Measurements from ENCODE around the gene EIF4G2. TPM values are rescaled to one million over a fixed set of nuclear protein-coding genes. Genes with fewer than 3 reads are reported as not detected.

Gene EIF4G2
- polyA plus RNA-seq, 1 donor from 2014 or later: 530 TPM

GRCh38 chr11:10797001-10797400 lies 11.7 kb downstream of the EIF4G2 start:
- Mint-ChIP-seq H3K36me3 (peaks cover 5% of the 10 kb centered on the region), H3K4me1 (peaks cover 10 to 25% (median 21%) of the 10 kb centered on the region in 3 donors), H3K27ac (peak overlapping the region in 1 of 3 donors; percentile 15), H3K27me3 (no peaks in the 10 kb centered on the region), H3K9me3 (no peaks in the 10 kb centered on the region), H3K4me3 (no peak overlapping the region)

GRCh38 chr11:10796191-10796590 lies 12.5 kb downstream of the EIF4G2 start:
- Mint-ChIP-seq H3K27ac (no peak overlapping the region), H3K36me3 (peaks cover 5% of the 10 kb centered on the region), H3K27me3 (no peaks in the 10 kb centered on the region), H3K9me3 (no peaks in the 10 kb centered on the region), H3K4me1 (peaks cover 10 to 20% (median 15%) of the 10 kb centered on the region in 3 donors), H3K4me3 (no peak overlapping the region)

GRCh38 chr11:10793470-10794255 lies 15.1 kb downstream of the EIF4G2 start:
- Mint-ChIP-seq H3K27ac (no peak overlapping the region), H3K4me3 (peak overlapping the region in 1 of 4 donors; percentile 7), H3K9me3 (no peaks in the 10 kb centered on the region), H3K4me1 (peaks cover 10 to 13% (median 11%) of the 10 kb centered on the region in 3 donors), H3K36me3 (peaks cover 3% of the 10 kb centered on the region), H3K27me3 (no peaks in the 10 kb centered on the region)

GRCh38 chr11:10792385-10793068 lies 16.2 kb downstream of the EIF4G2 start:
- Mint-ChIP-seq H3K4me1 (peaks cover 10 to 12% (median 11%) of the 10 kb centered on the region in 3 donors), H3K9me3 (no peaks in the 10 kb centered on the region), H3K27ac (no peak overlapping the region), H3K27me3 (no peaks in the 10 kb centered on the region), H3K36me3 (peaks cover 3% of the 10 kb centered on the region), H3K4me3 (peak overlapping the region in 2 of 4 donors; percentile 61 to 74)

- no peaks in the 10 kb centered on the region for H3K27me3 Mint-ChIP-seq
- H3K9me3 Mint-ChIP-seq: no peaks in the 10 kb centered on the region
- no peaks in the 10 kb centered on the region for H3K4me1 Mint-ChIP-seq
- H3K27ac Mint-ChIP-seq: peak overlapping the region in 1 of 3 donors; percentile 47
- no peak overlapping the region for H3K4me3 Mint-ChIP-seq
- H3K36me3 Mint-ChIP-seq: no peaks in the 10 kb centered on the region
Measured at GRCh38 chr11:10786451-10786850, 22.3 kb downstream of the EIF4G2 start.

- H3K27ac Mint-ChIP-seq: peak overlapping the region in 1 of 3 donors; percentile 20
- no peaks in the 10 kb centered on the region for H3K36me3 Mint-ChIP-seq
- no peak overlapping the region for H3K4me3 Mint-ChIP-seq
- H3K4me1 Mint-ChIP-seq: no peaks in the 10 kb centered on the region
- no peaks in the 10 kb centered on the region for H3K9me3 Mint-ChIP-seq
- H3K27me3 Mint-ChIP-seq: no peaks in the 10 kb centered on the region
Measured at GRCh38 chr11:10785146-10785474, 23.6 kb downstream of the EIF4G2 start.

- no peaks in the 10 kb centered on the region for H3K27me3 Mint-ChIP-seq
- H3K4me1 Mint-ChIP-seq: no peaks in the 10 kb centered on the region
- no peaks in the 10 kb centered on the region for H3K9me3 Mint-ChIP-seq
- H3K27ac Mint-ChIP-seq: no peak overlapping the region
- H3K4me3 Mint-ChIP-seq: no peak overlapping the region
- H3K36me3 Mint-ChIP-seq: no peaks in the 10 kb centered on the region
Measured at GRCh38 chr11:10784232-10785145, 24.2 kb downstream of the EIF4G2 start.

- no peak overlapping the region for H3K27ac Mint-ChIP-seq
- no peaks in the 10 kb centered on the region for H3K27me3 Mint-ChIP-seq
- peaks cover 2% of the 10 kb centered on the region for H3K36me3 Mint-ChIP-seq
- H3K9me3 Mint-ChIP-seq: no peaks in the 10 kb centered on the region
- peaks cover 0 to 4% (median 0%) of the 10 kb centered on the region in 3 donors for H3K4me1 Mint-ChIP-seq
- H3K4me3 Mint-ChIP-seq: no peak overlapping the region
Measured at GRCh38 chr11:10780040-10780439, 28.7 kb downstream of the EIF4G2 start.

- Mint-ChIP-seq H3K9me3 (no peaks in the 10 kb centered on the region), H3K4me3 (no peak overlapping the region), H3K36me3 (peaks cover 5% of the 10 kb centered on the region), H3K27me3 (no peaks in the 10 kb centered on the region), H3K27ac (peak overlapping the region in 1 of 3 donors; percentile 81), H3K4me1 (peaks cover 0 to 4% (median 0%) of the 10 kb centered on the region in 3 donors)
Measured at GRCh38 chr11:10779086-10779485, 29.6 kb downstream of the EIF4G2 start.

GRCh38 chr11:10778217-10778970 lies 30.3 kb downstream of the EIF4G2 start:
- peaks cover 5% of the 10 kb centered on the region for H3K36me3 Mint-ChIP-seq
- no peak overlapping the region for H3K27ac Mint-ChIP-seq
- no peaks in the 10 kb centered on the region for H3K9me3 Mint-ChIP-seq
- peaks cover 0 to 4% (median 0%) of the 10 kb centered on the region in 3 donors for H3K4me1 Mint-ChIP-seq
- H3K4me3 Mint-ChIP-seq: no peak overlapping the region
- H3K27me3 Mint-ChIP-seq: no peaks in the 10 kb centered on the region

GRCh38 chr11:10777806-10778205 lies 30.9 kb downstream of the EIF4G2 start:
- Mint-ChIP-seq H3K4me1 (peaks cover 0 to 4% (median 0%) of the 10 kb centered on the region in 3 donors), H3K27me3 (no peaks in the 10 kb centered on the region), H3K4me3 (no peak overlapping the region), H3K36me3 (peaks cover 5% of the 10 kb centered on the region), H3K9me3 (no peaks in the 10 kb centered on the region), H3K27ac (no peak overlapping the region)

GRCh38 chr11:10777393-10777793 lies 31.3 kb downstream of the EIF4G2 start:
- Mint-ChIP-seq H3K4me1 (peaks cover 0 to 4% (median 0%) of the 10 kb centered on the region in 3 donors), H3K9me3 (no peaks in the 10 kb centered on the region), H3K36me3 (peaks cover 6% of the 10 kb centered on the region), H3K4me3 (no peak overlapping the region), H3K27me3 (no peaks in the 10 kb centered on the region), H3K27ac (no peak overlapping the region)

GRCh38 chr11:10774811-10775210 lies 33.9 kb downstream of the EIF4G2 start:
- Mint-ChIP-seq H3K4me3 (no peak overlapping the region), H3K4me1 (peaks cover 0 to 4% (median 0%) of the 10 kb centered on the region in 3 donors), H3K27ac (peak overlapping the region in 1 of 3 donors; percentile 83), H3K36me3 (peaks cover 10% of the 10 kb centered on the region), H3K9me3 (no peaks in the 10 kb centered on the region), H3K27me3 (no peaks in the 10 kb centered on the region)

GRCh38 chr11:10771457-10771856 lies 37.3 kb downstream of the EIF4G2 start:
- Mint-ChIP-seq H3K36me3 (peaks cover 13% of the 10 kb centered on the region), H3K9me3 (no peaks in the 10 kb centered on the region), H3K4me3 (no peak overlapping the region), H3K4me1 (no peaks in the 10 kb centered on the region), H3K27ac (no peak overlapping the region), H3K27me3 (no peaks in the 10 kb centered on the region)
